ENCODE results near the gene OR1F1.
"Not testable (repeated sequence)": the region's sequence is repeated elsewhere in the genome, so short reads cannot be mapped to it uniquely, and the experiment has no call there.

The OR1F1 gene

DNA sequence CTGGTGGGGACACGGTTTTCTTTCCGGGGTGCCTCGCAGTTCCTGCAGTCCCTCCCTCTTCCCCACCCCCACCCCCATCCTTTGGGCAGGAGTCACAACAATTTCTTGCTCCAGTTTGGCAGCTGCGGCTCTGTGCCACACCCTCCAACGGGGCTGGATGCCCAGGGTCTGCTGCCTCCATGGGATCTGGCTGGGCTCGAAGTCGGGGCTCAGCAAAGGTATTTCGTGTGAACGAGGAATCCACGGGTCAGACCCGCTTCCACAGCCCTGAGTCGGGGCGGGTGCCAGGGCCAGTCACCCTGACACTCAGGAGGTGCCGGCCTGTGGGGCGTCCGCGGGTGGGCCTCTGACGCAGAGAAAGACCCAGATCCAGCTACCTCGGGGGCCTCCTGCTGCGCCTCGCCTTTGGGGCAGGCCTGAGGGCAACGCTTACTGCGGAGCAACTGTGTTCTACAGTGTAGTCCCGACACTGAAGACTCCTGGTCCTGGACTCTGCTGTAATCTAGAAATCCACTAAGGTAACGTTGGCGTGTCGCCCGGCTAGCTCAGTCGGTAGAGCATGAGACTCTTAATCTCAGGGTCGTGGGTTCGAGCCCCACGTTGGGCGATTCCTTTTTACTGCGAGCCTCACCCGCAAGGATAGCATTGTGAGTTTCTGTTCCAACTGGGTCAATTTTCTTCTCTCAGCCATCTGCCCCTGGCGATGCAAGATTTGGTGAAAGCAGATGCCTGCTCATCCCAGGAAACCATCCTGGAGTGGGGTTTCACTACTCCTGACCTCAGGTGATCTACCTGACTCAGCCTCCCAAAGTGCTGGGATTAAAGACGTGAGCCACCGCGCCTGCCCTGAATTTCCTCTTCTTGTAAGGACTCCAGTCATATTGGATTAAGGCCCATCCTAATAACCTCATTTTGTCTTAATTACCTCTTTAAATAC, 12.6 kb upstream of the OR1F1 start:
- DNase-seq = peak; percentile 54

DNA sequence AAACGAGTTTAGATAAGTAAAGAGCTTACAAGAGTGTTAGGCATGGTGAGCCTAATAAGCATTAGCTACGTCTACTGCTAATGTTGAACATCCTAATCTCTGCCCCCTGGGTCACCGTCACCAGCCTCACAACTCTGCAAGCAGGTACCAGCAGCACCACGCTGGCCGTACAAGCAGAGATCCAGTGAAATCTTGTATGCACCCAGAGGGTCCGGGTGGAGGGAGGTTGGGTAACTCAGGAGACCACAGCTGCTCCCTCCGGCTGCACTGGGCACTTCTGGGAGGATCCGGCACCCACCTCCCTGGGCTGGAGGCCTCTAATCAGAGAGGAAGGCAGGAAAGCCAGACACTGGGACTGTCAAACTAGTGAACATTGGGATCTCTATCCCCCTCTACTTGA, 8.4 kb upstream of the OR1F1 start:
- no peak for DNase-seq

DNA sequence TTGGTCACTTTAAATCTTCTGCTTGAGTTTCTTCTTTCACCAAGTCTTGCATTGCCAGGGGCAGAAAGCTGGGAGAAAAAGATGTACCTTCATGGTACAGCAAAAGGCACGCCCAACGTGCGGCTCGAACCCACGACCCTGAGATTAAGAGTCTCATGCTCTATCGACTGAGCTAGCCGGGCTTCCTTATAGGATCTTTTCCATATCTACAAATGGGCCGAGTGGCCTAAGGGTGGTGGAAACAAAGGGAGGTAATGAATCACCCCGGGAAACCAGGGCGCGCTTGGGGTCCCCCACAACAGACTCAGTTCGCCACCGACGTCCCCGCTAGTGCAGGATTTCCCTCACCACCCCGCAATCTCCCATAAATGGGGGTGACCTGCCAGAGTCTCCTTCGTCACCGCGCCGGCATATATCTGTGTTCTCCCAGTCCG, 7.5 kb upstream of the OR1F1 start:
- no peak for DNase-seq

DNA sequence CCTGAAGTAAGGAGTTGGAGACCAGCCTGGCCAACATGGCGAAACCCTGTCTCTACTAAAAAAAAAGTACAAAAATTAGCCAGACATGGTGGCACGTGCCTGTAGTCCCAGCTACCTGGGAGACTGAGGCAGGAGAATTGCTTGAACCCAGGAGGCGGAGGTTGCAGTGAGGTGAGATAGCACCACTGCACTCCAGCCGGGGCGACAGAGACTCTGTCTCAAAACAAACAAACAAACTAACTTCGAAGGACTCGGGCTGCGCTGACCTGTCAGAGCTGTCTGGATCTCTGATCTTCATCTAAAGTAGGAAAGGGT, 5.8 kb upstream of the OR1F1 start:
- DNase-seq = not testable (repeated sequence)

DNA sequence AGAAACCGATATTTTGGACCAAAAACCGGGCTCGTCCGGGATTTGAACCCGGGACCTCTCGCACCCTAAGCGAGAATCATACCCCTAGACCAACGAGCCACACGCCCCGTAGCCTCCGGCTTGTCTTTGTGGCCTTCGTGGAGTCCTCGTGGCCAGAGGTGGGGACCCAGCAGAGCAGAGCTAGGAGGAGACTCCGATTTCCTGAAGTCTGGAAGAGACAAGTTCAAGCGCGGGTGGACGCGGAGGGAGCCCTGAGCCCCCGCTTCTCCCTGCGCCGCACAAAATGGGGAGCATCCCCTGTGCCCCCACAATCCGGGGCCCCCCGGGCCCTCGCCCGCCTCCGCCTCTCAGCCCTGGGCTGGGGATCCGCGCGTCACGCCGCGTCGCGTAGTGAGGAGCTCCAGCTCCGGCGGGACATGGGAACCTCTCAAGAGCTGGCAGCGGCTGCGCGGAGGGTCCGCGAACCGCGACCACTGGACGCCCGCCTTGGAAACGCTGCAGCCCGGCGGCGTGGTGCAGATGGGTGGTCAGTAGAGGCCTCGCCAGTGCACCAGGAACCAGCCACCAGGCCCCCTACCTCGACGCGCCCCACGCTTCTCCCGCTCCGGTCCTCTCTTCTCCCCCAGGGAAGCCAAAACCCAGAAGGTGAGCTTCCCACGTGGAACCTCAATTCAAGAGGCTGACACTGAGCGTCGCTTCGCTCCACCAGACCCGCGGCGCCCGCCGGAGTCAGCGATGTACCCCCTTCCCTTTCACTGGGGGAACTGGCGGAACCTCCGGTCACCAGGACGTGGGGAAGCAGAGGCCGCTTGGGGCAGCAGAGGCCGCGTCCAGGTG, 5.2 kb upstream of the OR1F1 start:
- DNase-seq = peak; percentile 70

DNA sequence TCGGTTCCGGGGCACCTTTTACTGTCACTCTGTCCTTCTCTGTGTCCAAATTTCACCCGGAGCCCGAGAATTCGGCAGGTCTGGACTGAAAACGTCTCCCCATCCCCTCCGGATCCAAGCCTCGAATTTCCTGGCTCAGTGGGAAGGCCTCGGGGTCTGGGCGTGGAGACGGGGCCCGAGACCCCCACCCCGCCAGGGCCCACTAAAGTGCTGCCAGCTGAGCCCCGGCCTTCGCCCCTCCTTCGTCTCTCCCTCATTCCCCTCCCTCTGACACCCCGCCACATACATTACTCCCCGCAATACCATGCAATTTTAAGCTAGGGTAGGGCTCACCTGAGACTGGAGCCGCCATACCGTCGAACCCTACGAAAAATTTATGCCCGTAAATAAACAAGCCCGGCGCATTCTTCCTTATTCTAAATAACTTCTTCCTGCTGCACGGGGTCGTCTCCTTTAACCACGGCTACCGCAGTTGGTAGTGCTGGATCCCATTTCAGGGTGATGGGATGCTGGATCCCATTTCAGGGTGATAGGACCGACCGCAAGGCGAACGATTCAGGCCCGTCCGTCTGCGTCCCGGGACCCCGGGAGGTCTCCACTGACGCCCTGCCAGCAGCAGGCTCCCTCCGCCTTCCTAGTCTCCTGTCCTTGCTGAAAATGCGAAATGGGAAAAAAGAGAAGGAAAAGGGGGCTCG, 4.4 kb upstream of the OR1F1 start:
- no peak for DNase-seq

DNA sequence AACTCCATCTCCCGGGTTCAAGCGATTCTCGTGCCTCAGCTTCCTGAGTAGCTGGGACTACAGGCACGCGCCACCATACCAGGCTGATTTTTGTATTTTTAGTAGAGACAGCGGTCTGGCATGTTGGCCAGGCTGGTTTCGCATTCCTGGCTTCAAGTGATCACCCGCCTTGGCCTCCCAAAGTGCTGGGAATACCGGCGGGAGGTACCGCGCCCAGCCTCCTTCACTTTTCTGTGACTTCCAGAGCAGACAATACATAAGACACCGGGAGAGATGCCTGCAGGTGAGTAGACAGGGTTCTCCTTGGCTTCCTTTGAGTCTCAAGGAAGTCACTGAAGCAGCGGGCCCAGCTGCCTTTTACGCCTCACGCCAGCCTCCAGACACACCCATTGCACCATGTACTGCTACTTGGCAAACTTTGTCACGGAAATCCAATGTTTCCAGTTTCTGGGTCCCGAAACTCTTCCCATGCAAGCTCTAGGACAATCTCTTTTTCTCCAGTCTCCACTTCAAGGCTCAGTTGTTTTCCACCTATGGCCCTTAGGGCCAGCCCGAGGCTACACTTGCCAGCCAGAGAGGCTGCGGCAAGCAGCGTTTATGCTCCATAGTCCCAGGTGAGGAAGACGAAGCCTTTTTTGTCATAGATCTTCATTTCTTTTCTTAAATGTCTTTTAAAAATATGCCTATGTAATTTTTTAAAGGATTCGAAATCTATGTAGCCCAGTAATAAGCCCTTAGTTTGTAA, 886 bp upstream of the OR1F1 start:
- DNase-seq = no peak

DNA sequence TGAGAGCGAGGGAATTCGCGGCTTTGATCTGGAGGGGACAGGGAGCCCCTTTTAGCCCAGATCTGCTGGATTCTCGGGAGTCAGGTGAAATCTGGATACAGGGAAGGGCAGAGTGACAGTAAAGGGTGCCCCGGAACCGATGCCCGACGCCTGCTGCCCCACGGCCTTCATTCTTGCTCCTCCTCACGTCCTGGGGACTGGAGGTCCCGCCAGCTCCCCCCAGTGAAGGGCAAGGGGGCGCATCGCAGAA, 596 bp downstream of the OR1F1 start:
- DNase-seq = no peak

DNA sequence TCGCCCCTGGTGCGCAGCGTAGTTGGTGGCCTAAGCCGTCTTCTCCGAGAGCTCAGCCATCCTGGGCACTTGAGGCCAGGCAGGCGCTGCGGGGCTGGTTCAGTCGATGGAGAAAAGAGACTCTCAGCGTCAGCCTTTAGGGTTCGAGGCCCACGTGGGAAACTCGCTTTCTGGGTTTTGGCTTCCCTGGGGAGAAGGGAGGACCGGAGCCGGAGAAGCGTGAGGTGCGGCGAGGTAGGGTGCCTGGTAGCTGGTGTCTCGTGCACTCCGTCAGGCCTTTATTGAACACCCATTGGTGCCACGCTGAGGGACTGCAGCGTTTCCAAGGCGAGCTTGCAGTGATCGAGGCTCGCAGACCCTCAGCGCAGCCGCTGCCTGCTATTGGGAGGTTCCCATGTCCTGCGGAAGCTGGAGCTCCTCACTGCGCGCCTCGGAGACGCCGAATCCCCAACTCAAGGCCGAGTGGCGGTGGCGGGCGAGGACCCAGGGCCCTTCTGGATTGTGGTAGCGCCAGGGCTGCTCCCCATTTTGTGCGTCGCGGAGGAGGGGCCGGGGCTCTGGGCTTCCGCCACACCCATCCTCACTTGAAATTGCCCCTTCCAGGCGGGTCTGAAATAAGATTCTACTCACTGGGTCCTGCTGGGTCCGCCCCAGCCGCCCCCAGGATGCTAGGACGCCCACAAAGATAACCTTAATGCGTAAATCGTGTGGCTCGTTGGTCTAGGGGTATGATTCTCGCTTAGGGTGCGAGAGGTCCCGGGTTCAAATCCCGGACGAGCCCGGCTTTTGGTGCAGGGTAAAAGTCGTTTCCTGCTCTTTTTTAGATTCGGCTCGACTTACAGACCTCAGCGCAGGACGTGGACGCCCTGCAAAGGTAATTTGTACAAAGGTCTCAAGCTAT, 1.2 kb downstream of the OR1F1 start:
- peak; percentile 75 for DNase-seq

DNA sequence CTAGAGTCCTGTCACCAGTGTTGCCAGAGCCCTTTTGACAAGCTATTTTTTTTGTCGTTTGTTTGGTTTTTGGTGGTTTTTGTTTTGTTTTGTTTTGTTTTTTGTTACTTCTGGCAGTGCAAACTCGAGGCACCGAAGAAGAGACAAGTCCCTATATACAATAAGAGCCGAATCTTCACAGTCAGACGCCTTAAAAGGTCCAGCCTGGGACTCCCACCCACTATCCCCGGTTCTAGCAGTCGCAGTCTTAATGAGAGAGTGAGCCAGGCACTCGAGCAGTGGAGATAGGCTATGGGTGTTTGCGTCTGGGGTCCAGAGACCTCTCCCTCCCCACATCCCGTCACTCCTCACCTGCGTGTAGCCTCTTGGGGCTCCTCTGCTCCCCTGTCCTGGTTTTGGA, 1.9 kb downstream of the OR1F1 start:
- DNase-seq = no peak

DNA sequence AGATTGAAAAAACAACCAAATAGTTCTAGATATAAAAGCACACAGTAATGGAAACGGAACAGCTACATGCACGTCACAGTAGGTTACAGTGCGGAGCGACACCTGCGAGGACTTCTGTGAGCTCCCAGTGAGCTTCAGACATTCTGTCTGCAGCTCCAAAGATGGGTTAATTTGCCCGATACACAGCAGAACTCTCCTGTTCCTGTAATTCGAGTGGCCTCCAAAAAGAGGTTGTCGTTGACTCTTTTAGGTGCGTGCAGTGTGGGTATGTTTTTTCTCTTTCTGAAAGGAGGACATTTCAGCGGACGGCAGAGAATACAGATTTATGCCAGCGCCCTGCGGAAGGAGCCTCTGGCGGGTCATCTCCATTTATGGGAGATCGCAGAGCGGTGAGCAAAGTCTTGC, 2.9 kb downstream of the OR1F1 start:
- DNase-seq = no peak

DNA sequence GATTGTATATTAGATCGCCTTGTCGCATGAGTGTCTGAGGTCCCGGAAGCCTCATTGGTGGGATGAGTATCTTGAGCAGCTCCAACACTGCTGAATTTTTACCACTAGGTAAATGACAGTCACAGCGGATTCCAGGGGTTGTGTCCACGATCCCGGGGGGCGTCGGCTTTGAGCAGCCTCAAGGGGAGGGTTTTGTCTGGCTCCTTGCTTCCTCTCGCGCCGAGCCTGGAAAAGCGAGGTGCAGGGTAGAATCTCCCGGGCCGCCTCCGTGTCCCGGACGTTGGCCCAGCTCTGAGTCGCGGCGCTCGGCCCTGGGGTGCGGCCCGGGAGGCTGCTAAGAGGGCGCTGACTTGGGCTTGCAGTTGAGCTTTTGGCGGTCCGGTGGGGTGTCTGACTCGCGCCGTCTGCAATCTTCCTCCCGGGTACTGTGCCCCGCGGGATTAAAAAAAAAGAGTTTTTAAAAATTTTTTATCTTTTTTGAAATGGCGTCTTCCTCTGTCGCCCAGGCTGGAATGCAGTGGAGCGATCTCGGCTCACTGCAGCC, 4.5 kb downstream of the OR1F1 start:
- DNase-seq = no peak

DNA sequence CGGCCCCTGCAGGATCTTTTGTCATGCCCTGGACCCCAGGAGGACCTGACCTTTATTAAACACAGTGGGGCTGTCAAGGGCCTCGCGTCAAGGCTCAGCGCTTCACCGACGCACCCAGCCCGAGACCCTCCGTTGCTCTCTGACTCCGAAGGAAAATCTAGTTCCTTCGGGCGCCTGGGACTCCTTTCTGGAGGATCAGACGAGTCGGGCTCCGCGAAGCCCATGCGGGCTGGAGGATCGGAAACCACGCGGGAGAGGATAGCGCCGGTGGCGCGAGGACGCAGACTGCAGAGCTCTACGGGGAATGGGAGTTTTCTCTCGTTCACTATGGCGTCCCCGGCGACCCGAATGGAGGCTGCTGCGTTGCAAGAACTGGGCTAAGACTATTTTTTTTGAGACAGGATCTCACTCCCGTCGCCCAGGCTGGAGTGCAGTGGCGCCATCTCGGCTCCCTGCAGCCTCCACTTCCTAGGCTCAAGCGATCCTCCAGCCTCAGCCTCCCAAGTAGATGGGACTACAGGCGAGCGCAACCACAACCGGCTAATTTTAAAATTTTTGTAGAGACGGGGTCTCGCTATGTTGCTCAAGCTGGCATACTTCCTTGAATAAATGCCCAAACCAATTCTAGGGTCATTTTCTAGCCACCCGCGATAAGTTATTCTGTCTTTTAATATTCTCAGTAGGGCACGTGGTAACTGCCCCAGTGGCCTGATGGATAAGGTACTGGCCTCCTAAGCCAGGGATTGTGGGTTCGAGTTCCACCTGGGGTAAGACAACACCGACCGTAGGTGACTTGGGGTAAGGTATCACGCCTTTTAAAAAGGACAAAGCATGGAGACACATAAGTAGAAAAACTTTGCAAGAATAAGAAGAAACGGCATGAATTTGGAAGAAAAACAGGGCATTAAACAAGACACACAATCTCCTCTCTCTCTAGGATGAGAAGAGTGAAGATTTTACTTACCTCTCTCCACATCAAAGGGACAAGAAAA, 5.5 kb downstream of the OR1F1 start:
- no peak for DNase-seq

DNA sequence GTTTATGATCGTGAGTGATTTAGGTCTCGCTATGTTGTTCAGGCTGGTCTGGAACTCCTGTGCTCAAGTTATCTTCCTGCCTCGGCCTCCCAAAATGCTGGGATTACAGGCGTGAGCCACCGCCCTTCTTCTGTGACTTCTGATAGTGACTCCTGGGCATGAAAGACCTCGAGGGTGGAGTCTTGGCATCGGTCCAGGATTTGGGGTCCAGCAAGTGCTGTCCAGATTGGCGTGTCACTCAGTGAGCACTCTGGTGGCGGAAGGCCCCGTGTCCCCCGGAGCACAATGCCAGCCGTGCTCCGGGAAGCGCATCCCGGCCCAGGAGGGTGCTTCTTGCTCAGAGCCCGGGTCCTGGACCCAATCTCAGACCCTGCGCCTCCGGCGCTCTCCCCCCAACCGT, 6.8 kb downstream of the OR1F1 start:
- no peak for DNase-seq

DNA sequence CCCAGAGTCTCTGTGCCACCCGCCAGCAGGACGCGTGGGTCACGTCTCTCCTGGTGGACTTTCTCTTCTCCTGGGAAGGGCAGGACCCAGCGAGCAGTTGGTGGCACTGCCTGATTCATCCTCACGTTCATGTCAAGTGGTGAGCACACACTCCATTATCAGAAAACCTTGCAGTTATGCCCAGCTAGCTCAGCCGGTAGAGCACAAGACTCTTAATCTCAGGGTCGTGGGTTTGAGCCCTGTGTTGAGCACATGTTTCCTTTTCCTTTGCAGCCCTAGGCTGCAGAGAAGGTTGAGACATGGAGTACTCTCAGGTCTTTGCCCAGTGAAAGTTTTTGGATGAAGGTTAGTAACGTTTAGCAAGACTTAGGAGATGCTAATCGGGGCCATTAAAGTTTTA, 8.0 kb downstream of the OR1F1 start:
- no peak for DNase-seq

DNA sequence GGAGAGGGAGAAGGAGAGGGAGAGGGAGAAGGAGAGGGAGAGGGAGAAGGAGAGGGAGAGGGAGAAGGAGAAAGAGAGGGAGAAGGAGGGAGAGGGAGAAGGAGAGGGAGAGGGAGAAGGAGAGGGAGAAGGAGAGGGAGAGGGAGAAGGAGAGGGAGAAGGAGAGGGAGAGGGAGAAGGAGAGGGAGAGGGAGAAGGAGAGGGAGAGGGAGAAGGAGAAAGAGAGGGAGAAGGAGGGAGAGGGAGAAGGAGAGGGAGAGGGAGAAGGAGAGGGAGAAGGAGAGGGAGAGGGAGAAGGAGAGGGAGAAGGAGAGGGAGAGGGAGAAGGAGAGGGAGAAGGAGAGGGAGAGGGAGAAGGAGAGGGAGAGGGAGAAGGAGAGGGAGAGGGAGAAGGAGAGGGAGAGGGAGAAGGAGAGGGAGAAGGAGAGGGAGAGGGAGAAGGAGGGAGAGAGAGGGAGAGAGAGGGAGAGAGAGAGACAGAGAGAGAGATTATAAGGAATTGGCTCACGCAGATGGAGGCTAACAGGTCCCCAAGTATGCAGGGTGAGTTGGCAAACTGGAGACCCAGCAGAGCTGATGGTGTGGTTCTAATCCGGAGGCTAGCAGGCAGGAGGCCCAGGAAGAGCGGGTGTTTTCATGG, 9.8 kb downstream of the OR1F1 start:
- not testable (repeated sequence) for DNase-seq

DNA sequence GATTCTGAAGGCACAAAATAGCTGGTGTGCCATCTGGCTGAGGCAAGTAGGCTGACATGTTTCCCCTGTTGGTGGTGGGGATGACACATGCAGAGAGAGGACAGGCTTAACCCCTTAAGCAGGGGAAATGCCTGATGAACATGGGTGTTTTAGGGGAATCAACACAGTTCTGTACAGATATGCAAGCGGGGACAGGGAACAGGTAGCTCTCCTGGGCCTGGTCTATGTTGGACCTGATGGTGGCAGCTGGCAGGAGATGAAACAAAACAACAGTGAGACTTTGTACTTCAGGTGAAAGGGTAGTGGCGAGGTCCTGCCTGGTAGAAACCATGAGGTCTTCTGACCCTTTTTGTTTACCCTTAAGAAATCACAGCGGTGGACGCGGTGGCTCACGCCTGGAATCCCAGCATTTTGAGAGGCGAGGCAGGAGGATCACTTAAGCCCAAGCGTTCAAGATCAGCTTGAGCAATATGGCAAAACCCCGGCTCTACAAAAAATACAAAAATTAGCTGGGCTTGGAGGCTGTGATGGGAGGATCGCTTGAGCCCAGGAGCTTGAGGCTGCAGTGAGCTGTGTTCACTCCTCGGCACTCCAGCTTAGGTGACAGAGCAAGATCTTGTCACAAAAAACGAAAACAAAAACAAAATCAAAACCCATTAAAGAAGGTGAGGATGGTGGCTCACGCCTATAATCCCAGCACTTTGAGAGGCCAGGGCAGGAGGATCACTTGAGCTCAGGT, 10.5 kb downstream of the OR1F1 start:
- no peak for DNase-seq

DNA sequence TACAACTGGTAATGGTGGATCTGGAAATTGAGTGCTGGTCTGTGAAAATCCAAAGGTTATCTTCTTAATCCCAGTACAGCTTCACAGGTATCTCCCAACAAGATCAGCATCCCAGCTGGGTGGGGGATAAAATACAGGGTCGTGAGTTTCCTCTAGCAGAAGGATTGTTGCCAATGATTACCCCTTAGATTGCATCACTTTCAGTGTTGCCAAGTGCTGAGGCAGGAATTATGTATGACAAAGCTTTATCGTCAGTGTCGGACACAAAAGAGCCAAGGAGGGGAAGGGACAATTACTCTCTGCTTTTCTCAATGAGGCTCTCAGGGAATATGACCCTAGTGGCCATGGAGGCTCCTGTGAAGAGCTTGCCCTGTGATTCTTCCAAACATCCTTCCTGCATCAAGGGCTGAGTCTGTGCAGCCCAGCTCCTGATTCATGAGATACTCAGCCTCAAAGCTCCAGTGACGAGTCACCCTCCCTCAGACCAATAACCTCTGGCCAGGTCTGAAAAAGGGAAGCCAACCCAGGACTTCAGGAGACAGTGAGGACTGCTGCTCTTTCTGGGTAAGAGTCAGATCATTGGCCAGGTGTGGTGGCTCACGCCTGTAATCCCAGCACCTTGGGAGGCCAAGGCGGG, 15.0 kb downstream of the OR1F1 start:
- DNase-seq = no peak

DNA sequence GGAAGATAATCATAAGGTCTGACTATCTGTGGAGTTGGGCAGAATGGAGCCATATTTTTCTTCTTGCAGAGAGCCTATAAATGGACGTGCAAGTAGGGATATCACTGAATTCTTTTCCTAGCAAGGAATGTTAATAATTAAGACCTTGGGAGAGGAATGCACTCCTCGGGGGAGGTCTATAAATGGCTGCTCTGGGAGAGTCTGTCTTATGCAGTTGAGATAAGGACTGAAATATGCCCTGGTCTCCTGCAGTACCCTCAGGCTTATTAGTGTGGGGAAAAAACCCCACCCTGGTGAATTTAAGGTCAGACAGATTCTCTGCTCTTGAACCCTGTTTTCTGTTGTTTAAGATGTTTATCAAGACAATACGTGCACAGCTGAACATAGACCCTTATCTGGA, 17.9 kb downstream of the OR1F1 start:
- DNase-seq = not testable (repeated sequence)

Measured in fibroblast of skin of right quadriceps (primary cell).